H9 (cell line): Measurements from ENCODE around the gene PRPF8. TPM values are rescaled to one million over a fixed set of nuclear protein-coding genes. Genes with fewer than 3 reads are reported as not detected.
A peak's percentile ranks its signal among the peaks of the same experiment; 100 is the strongest.

ENCODE experiments used
- DNase-seq: peaks from one replicate; pipeline ENCODE4 v3.0.0-alpha.2; 2017
- H2AFZ ChIP-seq: one replicate; pipeline ENCODE4 v1.6.1; 2013; ENCODE audit warnings: mild to moderate bottlenecking, low read length, control low read depth, moderate library complexity
- H2AK5ac ChIP-seq: 2 replicates; pipeline ENCODE4 v1.6.1; 2013; ENCODE audit warnings: low read length, control low read depth, mixed read lengths; ENCODE audit not compliant: insufficient read length
- H2BK120ac ChIP-seq: one replicate; pipeline ENCODE4 v1.6.1; 2013; ENCODE audit warnings: low read depth, mild to moderate bottlenecking, low read length, control low read depth, inconsistent platforms; ENCODE audit not compliant: poor library complexity, severe bottlenecking
- H2BK12ac ChIP-seq: 2 replicates; pipeline ENCODE4 v1.6.1; 2013; ENCODE audit warnings: low read length, control low read depth, mixed read lengths, low read depth; ENCODE audit not compliant: insufficient read length
- H2BK15ac ChIP-seq: 2 replicates; pipeline ENCODE4 v1.6.1; 2013; ENCODE audit warnings: low read depth, low read length, control low read depth
- H2BK20ac ChIP-seq: one replicate; pipeline ENCODE4 v1.6.1; 2013; ENCODE audit warnings: low read depth, mild to moderate bottlenecking, low read length, control low read depth, inconsistent platforms; ENCODE audit not compliant: poor library complexity, severe bottlenecking
- H2BK5ac ChIP-seq: 2 replicates; pipeline ENCODE4 v1.6.1; 2013; ENCODE audit warnings: low read length, control low read depth, mixed read lengths; ENCODE audit not compliant: insufficient read length
- H3K14ac ChIP-seq: 2 replicates; pipeline ENCODE4 v1.6.1; 2013; ENCODE audit warnings: low read length, control low read depth; ENCODE audit not compliant: insufficient read depth
- H3K18ac ChIP-seq: 2 replicates; pipeline ENCODE4 v1.6.1; 2013; ENCODE audit warnings: low read depth, mild to moderate bottlenecking, mixed read lengths, low read length, control low read depth; ENCODE audit not compliant: insufficient read length
- H3K23ac ChIP-seq: 2 replicates; pipeline ENCODE4 v1.6.1; 2013; ENCODE audit warnings: low read length, control low read depth, mixed read lengths, low read depth; ENCODE audit not compliant: insufficient read length
- H3K23me2 ChIP-seq: 2 replicates; pipeline ENCODE4 v1.6.1; 2013; ENCODE audit warnings: low read depth, mild to moderate bottlenecking, mixed read lengths, low read length, control low read depth; ENCODE audit not compliant: insufficient read length, poor library complexity, severe bottlenecking
- H3K27ac ChIP-seq: 2 replicates; pipeline ENCODE4 v1.5.1; 2013; ENCODE audit warnings: low read length, control low read depth, mixed read lengths, low read depth; ENCODE audit not compliant: insufficient read length
- H3K27me3 ChIP-seq: 2 replicates; pipeline ENCODE4 v1.6.1; 2013; ENCODE audit warnings: low read length, control low read depth, inconsistent platforms; ENCODE audit not compliant: insufficient read depth
- H3K4ac ChIP-seq: 2 replicates; pipeline ENCODE4 v1.6.1; 2013; ENCODE audit warnings: low read depth, mild to moderate bottlenecking, control low read depth, inconsistent platforms, low read length, moderate library complexity
- H3K4me1 ChIP-seq: 2 replicates; pipeline ENCODE4 v1.6.1; 2013; ENCODE audit warnings: low read length, control low read depth, inconsistent platforms; ENCODE audit not compliant: insufficient read depth
- H3K4me2 ChIP-seq: 2 replicates; pipeline ENCODE4 v1.6.1; 2013; ENCODE audit warnings: low read length, control low read depth, mixed read lengths; ENCODE audit not compliant: insufficient read length, insufficient read depth
- H3K56ac ChIP-seq: 2 replicates; pipeline ENCODE4 v1.6.1; 2013; ENCODE audit warnings: low read depth, mild to moderate bottlenecking, mixed read lengths, low read length, control low read depth; ENCODE audit not compliant: insufficient read length
- H3K79me1 ChIP-seq: 2 replicates; pipeline ENCODE4 v1.6.1; 2013; ENCODE audit warnings: low read depth, mild to moderate bottlenecking, moderate library complexity, low read length, control low read depth, inconsistent platforms; ENCODE audit not compliant: insufficient read depth, poor library complexity, severe bottlenecking
- H3K79me2 ChIP-seq: 2 replicates; pipeline ENCODE4 v1.6.1; 2013; ENCODE audit warnings: low read length, control low read depth, inconsistent platforms; ENCODE audit not compliant: insufficient read depth
- H3K9ac ChIP-seq: 2 replicates; pipeline ENCODE4 v1.6.1; 2013; ENCODE audit warnings: low read length, control low read depth, mixed read lengths; ENCODE audit not compliant: insufficient read length; ENCODE audit errors: extremely low read depth
- H3K9me3 ChIP-seq: one replicate; pipeline ENCODE4 v1.6.1; 2013; ENCODE audit warnings: low read depth, low read length, inconsistent platforms; ENCODE audit not compliant: control insufficient read depth
- H3T11ph ChIP-seq: one replicate; pipeline ENCODE4 v1.6.1; 2013; ENCODE audit warnings: mild to moderate bottlenecking, low read length, control low read depth, inconsistent platforms
- H4K20me1 ChIP-seq: one replicate; pipeline ENCODE4 v1.6.1; 2013; ENCODE audit not compliant: control insufficient read depth, insufficient read length, insufficient read depth
- H4K5ac ChIP-seq: 2 replicates; pipeline ENCODE4 v1.6.1; 2013; ENCODE audit warnings: low read depth, mild to moderate bottlenecking, mixed read lengths, low read length, control low read depth; ENCODE audit not compliant: insufficient read length
- H4K8ac ChIP-seq: replicated peaks from 2 replicates; pipeline ENCODE4 v1.6.1; 2013; ENCODE audit warnings: low read length, control low read depth, mixed read lengths, low read depth; ENCODE audit not compliant: insufficient read length
- H4K91ac ChIP-seq: 2 replicates; pipeline ENCODE4 v1.6.1; 2013; ENCODE audit warnings: low read depth, mild to moderate bottlenecking, moderate library complexity, mixed read lengths, low read length, control low read depth; ENCODE audit not compliant: insufficient read length
- H3K27ac Mint-ChIP-seq, 3 experiments: 2 replicates in 2 of 3; 3 replicates in 1 of 3; pipeline ENCODE4 v1.8.0; 2020 to 2021; ENCODE audit warnings: mixed read lengths in 3 of 3, mild to moderate bottlenecking in 1 of 3, moderate library complexity in 1 of 3
- H3K27me3 Mint-ChIP-seq: 2 replicates; pipeline ENCODE4 v1.8.0; 2021; ENCODE audit warnings: low read depth, mild to moderate bottlenecking, moderate library complexity, mixed read lengths
- H3K36me3 Mint-ChIP-seq, 3 experiments: 2 replicates in 2 of 3; 3 replicates in 1 of 3; pipeline ENCODE4 v1.8.0; 2020 to 2021; ENCODE audit warnings: low read depth in 3 of 3, mixed read lengths in 3 of 3; ENCODE audit not compliant: insufficient read depth in 1 of 3
- H3K4me1 Mint-ChIP-seq, 2 experiments: 2 replicates each; pipeline ENCODE4 v1.8.0; 2020; ENCODE audit warnings: mixed read lengths in 2 of 2
- H3K4me3 Mint-ChIP-seq, 2 experiments: 2 replicates in 1 of 2; 3 replicates in 1 of 2; pipeline ENCODE4 v1.8.0; 2020 to 2021; ENCODE audit warnings: mild to moderate bottlenecking in 2 of 2, mixed read lengths in 2 of 2, moderate library complexity in 1 of 2
- H3K9me3 Mint-ChIP-seq, 2 experiments: 2 replicates in 1 of 2; 3 replicates in 1 of 2; pipeline ENCODE4 v1.8.0; 2020; ENCODE audit warnings: mild to moderate bottlenecking in 2 of 2, mixed read lengths in 2 of 2, moderate library complexity in 1 of 2
- WGBS: extraction: QIAGEN DNeasy Blood & Tissue Kit; methylation state at CpG from one replicate; pipeline ENCODE4 v1.1.7; 2013; ENCODE audit warnings: missing lambda C conversion rate, low lambda C conversion rate, mixed read lengths; ENCODE audit not compliant: insufficient read length; ENCODE audit errors: extremely low coverage; 5-methylcytosine and 5-hydroxymethylcytosine counted together
- total RNA-seq: library from RNA; stranded (reverse); gene quantifications from 2 replicates; pipeline ENCODE4 v1.2.1, GENCODE V29; 2021
- TF ChIP-seq, protein P1 (sequence below): fragments of 200-600 bp; sonication (generic); conservative IDR thresholded peaks from 3 replicates; pipeline ENCODE4 v1.8.0; 2021; ENCODE audit warnings: antibody characterized with exemption, mild to moderate bottlenecking

Gene PRPF8
- total RNA-seq, 1 experiment from 2014 or later: 408 TPM

GRCh38 chr17:1648963-1649843 is 35.5 kb downstream of the PRPF8 start:
- Mint-ChIP-seq H3K4me3 (peak overlapping the region; percentile 62 to 80), H3K4me1 (peaks cover 27 to 32% of the 10 kb centered on the region in 2 experiments)

More at GRCh38 chr17:1648963-1649843, 35.5 kb downstream of the PRPF8 start:
- no peaks in the 10 kb centered on the region for H3K27me3 ChIP-seq
- H2BK12ac ChIP-seq: no peak overlapping the region
- no peak overlapping the region for H3T11ph ChIP-seq
- H3K79me2 ChIP-seq: no peaks in the 10 kb centered on the region
- H3K9ac ChIP-seq: no peak overlapping the region
- no peak overlapping the region for H3K56ac ChIP-seq
- H3K23ac ChIP-seq: no peak overlapping the region
- H4K20me1 ChIP-seq: no peaks in the 10 kb centered on the region
- no peaks in the 10 kb centered on the region for H3K79me1 ChIP-seq
- H3K9me3 ChIP-seq: no peaks in the 10 kb centered on the region
- H2BK20ac ChIP-seq: no peak overlapping the region
- no peak overlapping the region for H3K4ac ChIP-seq
- H3K14ac ChIP-seq: no peak overlapping the region; the same call in 1 of the 2 replicates
- H4K8ac ChIP-seq: no peak overlapping the region
- no peaks in the 10 kb centered on the region for H3K9me3 Mint-ChIP-seq
- no peak overlapping the region for H4K5ac ChIP-seq
- no peak overlapping the region for H2BK120ac ChIP-seq
- WGBS: no CpG with 5 or more reads among the region's 100 CpGs
- no peak overlapping the region for H3K18ac ChIP-seq
- H3K27ac ChIP-seq: no peak overlapping the region
- H3K27me3 Mint-ChIP-seq: peaks cover 6% of the 10 kb centered on the region
- peaks cover 8% of the 10 kb centered on the region for H3K23me2 ChIP-seq
- H3K4me2 ChIP-seq: peak overlapping the region; percentile 59
- H3K4me1 ChIP-seq: peaks cover 5% of the 10 kb centered on the region; the same call in 1 of the 2 replicates
- TF ChIP-seq, protein P1, sequence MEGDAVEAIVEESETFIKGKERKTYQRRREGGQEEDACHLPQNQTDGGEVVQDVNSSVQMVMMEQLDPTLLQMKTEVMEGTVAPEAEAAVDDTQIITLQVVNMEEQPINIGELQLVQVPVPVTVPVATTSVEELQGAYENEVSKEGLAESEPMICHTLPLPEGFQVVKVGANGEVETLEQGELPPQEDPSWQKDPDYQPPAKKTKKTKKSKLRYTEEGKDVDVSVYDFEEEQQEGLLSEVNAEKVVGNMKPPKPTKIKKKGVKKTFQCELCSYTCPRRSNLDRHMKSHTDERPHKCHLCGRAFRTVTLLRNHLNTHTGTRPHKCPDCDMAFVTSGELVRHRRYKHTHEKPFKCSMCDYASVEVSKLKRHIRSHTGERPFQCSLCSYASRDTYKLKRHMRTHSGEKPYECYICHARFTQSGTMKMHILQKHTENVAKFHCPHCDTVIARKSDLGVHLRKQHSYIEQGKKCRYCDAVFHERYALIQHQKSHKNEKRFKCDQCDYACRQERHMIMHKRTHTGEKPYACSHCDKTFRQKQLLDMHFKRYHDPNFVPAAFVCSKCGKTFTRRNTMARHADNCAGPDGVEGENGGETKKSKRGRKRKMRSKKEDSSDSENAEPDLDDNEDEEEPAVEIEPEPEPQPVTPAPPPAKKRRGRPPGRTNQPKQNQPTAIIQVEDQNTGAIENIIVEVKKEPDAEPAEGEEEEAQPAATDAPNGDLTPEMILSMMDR: peak; percentile 73
- no peak overlapping the region for H2BK15ac ChIP-seq
- no peak overlapping the region for H2AFZ ChIP-seq
- peaks cover 35 to 37% (median 37%) of the 10 kb centered on the region in 3 experiments; a peak in 6 of 7 replicates for H3K36me3 Mint-ChIP-seq
- no peak overlapping the region for H3K27ac Mint-ChIP-seq
- no peak overlapping the region for H2AK5ac ChIP-seq
- no peak overlapping the region for H4K91ac ChIP-seq
- no peak overlapping the region for H2BK5ac ChIP-seq
- DNase-seq: peak; percentile 98
